Hematopoietic multipotent progenitor cell treated with erythropoietin and hydrocortisone succinate and interleukin-3 and kit ligand, for 17 days (in vitro differentiated cells): ENCODE data around the gene PTPRN2.
"Not testable (repeated sequence)": the region's sequence is repeated elsewhere in the genome, so short reads cannot be mapped to it uniquely, and the experiment has no call there.

Source experiments
- DNase-seq: peaks from one replicate; pipeline ENCODE4 v3.0.0-alpha.2; 2015; ENCODE audit warnings: low spot score

The PTPRN2 gene

GRCh38 chr7:158418395-158418794 lies 169.2 kb downstream of the PTPRN2 start:
- DNase-seq, result not testable (repeated sequence)

- DNase-seq, result no peak
Measured at GRCh38 chr7:158416283-158416933, 171.2 kb downstream of the PTPRN2 start.

GRCh38 chr7:158415316-158415715 lies 172.3 kb downstream of the PTPRN2 start:
- DNase-seq, result no peak

- no peak for DNase-seq
Measured at GRCh38 chr7:158414486-158414961, 173.1 kb downstream of the PTPRN2 start.

- no peak for DNase-seq
Measured at GRCh38 chr7:158414002-158414401, 173.6 kb downstream of the PTPRN2 start.

GRCh38 chr7:158411232-158411950 lies 176.2 kb downstream of the PTPRN2 start:
- no peak for DNase-seq

GRCh38 chr7:158410720-158411119 lies 176.9 kb downstream of the PTPRN2 start:
- no peak for DNase-seq

GRCh38 chr7:158409816-158410330 lies 177.8 kb downstream of the PTPRN2 start:
- no peak for DNase-seq

GRCh38 chr7:158409120-158409519 lies 178.5 kb downstream of the PTPRN2 start:
- DNase-seq, result no peak

- DNase-seq, result no peak
Measured at GRCh38 chr7:158408318-158408920, 179.2 kb downstream of the PTPRN2 start.

GRCh38 chr7:158407581-158408317 lies 179.9 kb downstream of the PTPRN2 start:
- DNase-seq, result peak; percentile 5

- DNase-seq, result no peak
Measured at GRCh38 chr7:158406801-158407200, 180.8 kb downstream of the PTPRN2 start.

GRCh38 chr7:158406364-158406763 lies 181.3 kb downstream of the PTPRN2 start:
- no peak for DNase-seq

- not testable (repeated sequence) for DNase-seq
Measured at GRCh38 chr7:158405771-158406170, 181.9 kb downstream of the PTPRN2 start.

- DNase-seq, result no peak
Measured at GRCh38 chr7:158405324-158405723, 182.3 kb downstream of the PTPRN2 start.

- DNase-seq, result no peak
Measured at GRCh38 chr7:158404031-158404761, 183.4 kb downstream of the PTPRN2 start.

GRCh38 chr7:158403013-158403821 lies 184.4 kb downstream of the PTPRN2 start:
- no peak for DNase-seq

GRCh38 chr7:158402471-158402870 lies 185.2 kb downstream of the PTPRN2 start:
- DNase-seq, result no peak

- DNase-seq, result no peak
Measured at GRCh38 chr7:158401826-158402225, 185.8 kb downstream of the PTPRN2 start.

GRCh38 chr7:158401295-158401694 lies 186.3 kb downstream of the PTPRN2 start:
- DNase-seq, result no peak
